SK-N-MC (cell line): ENCODE data around the gene R3HDM2.

ENCODE experiments used
- DNase-seq: peaks from one replicate; pipeline ENCODE4 v3.0.0-alpha.2; 2011; ENCODE audit warnings: low read depth, low spot score
- H3K27ac ChIP-seq: fragments of 200-600 bp; sonication (generic); 2 replicates; pipeline ENCODE4 v1.5.1; 2016; ENCODE audit warnings: mixed run types
- H3K36me3 ChIP-seq: fragments of 200-600 bp; sonication (generic); 2 replicates; pipeline ENCODE4 v1.6.1; 2017; ENCODE audit warnings: antibody characterized with exemption, low read length, mixed read lengths; ENCODE audit not compliant: insufficient read depth
- H3K4me3 ChIP-seq: fragments of 200-600 bp; sonication (generic); 2 replicates; pipeline ENCODE4 v1.5.1; 2016
- H3K9ac ChIP-seq: fragments of 200-600 bp; sonication (generic); 2 replicates; pipeline ENCODE4 v1.8.0; 2017; ENCODE audit warnings: mixed run types, mixed read lengths; ENCODE audit not compliant: insufficient read length
- H3K9me3 ChIP-seq: fragments of 200-600 bp; sonication (generic); 2 replicates; pipeline ENCODE4 v1.6.1; 2017; ENCODE audit warnings: low read depth, mild to moderate bottlenecking, antibody characterized with exemption, low read length, moderate library complexity, mixed read lengths
- EZH2 ChIP-seq: fragments of 200-600 bp; sonication (generic); IDR thresholded peaks from one replicate; pipeline ENCODE4 v1.6.1; 2017; ENCODE audit warnings: antibody characterized with exemption
- FOXP2 ChIP-seq: optimal IDR thresholded peaks from 2 replicates; pipeline ENCODE3; 2011; ENCODE audit warnings: mild to moderate bottlenecking, moderate library complexity; ENCODE audit not compliant: insufficient read depth; ENCODE audit errors: extremely low read length, control extremely low read depth
- POLR2AphosphoS5 ChIP-seq: IDR thresholded peaks from 2 replicates; pipeline ENCODE4 v1.6.1; 2012; ENCODE audit warnings: mild to moderate bottlenecking, low read depth, low read length, borderline replicate concordance

The R3HDM2 gene

DNA sequence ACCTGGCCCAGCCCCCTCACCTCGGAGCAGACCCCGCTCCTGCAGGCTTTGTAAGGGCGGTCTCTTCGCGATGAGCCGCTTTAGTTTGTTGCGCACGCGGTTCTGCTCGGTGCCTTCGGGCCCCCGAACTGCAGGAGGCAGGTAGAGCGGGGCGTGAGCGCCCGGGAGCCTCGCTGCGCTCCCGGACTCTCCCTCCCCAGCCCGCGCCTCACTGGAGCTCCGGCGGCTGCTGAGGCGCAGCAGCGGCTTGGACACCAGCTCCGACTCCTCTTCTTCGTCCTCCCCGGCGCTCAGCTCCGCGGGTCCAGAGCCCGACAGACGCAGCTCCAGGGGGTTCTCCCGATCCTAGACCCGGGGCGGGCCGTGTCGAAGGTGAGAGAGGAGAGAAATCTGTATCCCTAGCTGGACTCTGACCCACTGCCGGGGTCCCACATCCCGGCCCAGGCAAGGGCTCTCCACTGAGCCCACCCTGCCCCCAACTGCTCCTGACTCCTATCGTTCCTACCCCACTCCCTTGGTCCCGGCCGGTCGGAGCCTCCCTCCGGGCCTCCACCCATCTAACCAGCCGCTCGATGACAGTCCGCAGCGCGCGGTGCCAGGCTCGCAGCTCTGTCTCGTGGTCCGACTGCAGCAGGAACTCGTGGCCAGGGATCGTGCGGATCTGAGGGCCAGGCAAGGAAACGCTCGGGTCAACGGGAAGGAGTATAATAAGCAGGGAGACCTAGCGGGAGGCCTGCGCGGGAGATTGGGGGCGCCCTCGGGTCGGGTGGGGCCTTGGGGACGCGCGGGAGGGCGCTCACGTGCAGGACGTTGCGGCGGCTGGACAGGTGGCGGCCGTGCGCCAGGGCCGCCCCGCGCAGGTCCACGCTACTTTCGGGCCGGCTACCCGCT is 44.7 kb upstream of the R3HDM2 start:
- Histone ChIP-seq H3K9ac (no peak overlapping the region), H3K4me3 (no peak overlapping the region), H3K9me3 (no peaks in the 10 kb centered on the region), H3K36me3 (no peaks in the 10 kb centered on the region), H3K27ac (no peak overlapping the region)
- TF ChIP-seq POLR2AphosphoS5, result no peak
- TF ChIP-seq EZH2, result no peak
- TF ChIP-seq FOXP2, result no peak
- no peak for DNase-seq

DNA sequence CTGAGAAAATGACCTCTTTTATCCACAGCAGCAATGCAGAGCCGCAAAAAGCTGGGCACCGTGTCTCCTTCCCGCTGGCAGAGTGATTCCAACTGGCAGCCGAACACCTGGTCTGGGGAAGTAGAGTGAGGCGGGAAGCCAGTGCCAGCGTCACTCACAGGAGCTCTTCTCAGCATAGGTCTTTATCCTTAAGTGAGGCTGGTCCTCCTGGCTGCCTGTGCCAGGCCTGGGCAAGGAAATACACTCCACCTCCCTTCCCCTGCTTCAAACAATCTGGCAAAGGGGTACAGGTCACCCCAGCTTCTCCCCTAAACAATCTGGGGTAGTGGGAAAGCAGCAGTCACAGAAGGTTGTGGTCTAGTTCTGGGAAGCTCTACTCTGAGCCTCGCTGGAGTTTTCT is 44.0 kb upstream of the R3HDM2 start:
- H3K9me3 ChIP-seq, result no peaks in the 10 kb centered on the region
- H3K4me3 ChIP-seq, result no peak overlapping the region
- H3K27ac ChIP-seq, result no peak overlapping the region
- no peaks in the 10 kb centered on the region for H3K36me3 ChIP-seq
- TF ChIP-seq POLR2AphosphoS5 (no peak), FOXP2 (no peak), EZH2 (no peak)
- H3K9ac ChIP-seq, result no peak overlapping the region
- DNase-seq, result no peak

DNA sequence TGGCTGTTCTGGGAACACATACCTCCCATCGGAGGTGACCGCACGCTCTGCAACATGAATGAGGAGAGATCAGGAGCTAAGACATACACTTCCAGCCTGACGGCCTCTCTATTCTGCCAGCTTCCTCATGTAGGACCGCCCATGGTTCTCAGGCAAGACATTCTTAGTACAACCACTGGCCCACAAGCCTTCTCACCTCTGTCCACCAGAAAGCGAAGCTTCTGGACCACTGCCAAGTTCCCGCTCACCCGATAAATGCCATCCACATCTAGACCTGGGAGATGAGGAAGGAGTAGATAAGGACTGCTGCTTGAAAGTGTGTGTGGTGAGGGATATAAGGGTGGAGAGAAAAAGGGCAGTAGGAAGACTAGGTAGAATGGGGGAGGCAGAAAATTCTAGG is 43.6 kb upstream of the R3HDM2 start:
- no peak overlapping the region for H3K9ac ChIP-seq
- no peak overlapping the region for H3K4me3 ChIP-seq
- no peaks in the 10 kb centered on the region for H3K36me3 ChIP-seq
- no peaks in the 10 kb centered on the region for H3K9me3 ChIP-seq
- DNase-seq, result no peak
- no peak overlapping the region for H3K27ac ChIP-seq
- TF ChIP-seq FOXP2 (no peak), POLR2AphosphoS5 (no peak), EZH2 (no peak)

DNA sequence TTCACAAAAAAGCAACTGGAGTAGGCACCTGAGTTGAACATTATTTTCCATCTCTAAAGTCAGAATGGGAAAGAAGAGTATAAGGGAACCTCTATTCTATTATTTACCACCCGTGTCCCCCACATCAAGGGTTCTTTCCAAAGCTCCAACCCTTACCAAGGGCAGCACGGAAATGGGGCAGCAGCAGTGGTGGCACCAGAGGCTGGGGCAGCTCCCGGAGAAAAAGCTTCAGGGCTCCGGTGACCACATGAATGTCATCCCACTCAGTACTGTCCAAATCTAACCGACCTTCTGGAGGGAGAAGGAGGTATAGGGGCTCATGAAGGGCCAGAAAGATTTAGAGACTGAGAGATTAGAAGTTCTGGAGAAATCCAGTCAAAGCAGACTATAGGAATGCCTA is 43.0 kb upstream of the R3HDM2 start:
- Histone ChIP-seq H3K27ac (no peak overlapping the region), H3K4me3 (no peak overlapping the region), H3K9ac (no peak overlapping the region), H3K36me3 (no peaks in the 10 kb centered on the region), H3K9me3 (no peaks in the 10 kb centered on the region)
- TF ChIP-seq EZH2 (no peak), POLR2AphosphoS5 (no peak), FOXP2 (no peak)
- DNase-seq, result no peak

DNA sequence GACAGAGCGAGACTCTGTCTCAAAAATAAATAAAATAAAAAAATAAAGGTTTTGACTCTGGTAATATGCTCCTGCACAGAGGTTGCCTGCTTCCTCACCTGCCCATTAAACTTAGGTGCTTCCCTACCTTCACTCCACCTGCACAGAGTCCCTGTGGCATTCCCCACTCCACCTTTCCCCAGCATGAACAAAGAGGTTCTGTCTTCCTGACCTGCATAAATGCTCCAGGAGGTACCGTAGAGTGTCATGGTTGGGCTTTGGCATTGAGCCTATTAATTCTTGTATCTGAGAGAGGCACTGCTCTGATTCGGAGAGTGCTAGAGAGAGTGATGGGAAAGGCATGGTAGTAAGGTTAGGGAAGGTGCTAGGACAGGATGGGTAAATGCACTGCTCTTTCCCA is 42.5 kb upstream of the R3HDM2 start:
- H3K9me3 ChIP-seq, result no peaks in the 10 kb centered on the region
- no peak overlapping the region for H3K9ac ChIP-seq
- H3K27ac ChIP-seq, result no peak overlapping the region
- no peak for DNase-seq
- TF ChIP-seq FOXP2, result no peak
- TF ChIP-seq POLR2AphosphoS5, result no peak
- TF ChIP-seq EZH2, result no peak
- no peaks in the 10 kb centered on the region for H3K36me3 ChIP-seq
- H3K4me3 ChIP-seq, result no peak overlapping the region

DNA sequence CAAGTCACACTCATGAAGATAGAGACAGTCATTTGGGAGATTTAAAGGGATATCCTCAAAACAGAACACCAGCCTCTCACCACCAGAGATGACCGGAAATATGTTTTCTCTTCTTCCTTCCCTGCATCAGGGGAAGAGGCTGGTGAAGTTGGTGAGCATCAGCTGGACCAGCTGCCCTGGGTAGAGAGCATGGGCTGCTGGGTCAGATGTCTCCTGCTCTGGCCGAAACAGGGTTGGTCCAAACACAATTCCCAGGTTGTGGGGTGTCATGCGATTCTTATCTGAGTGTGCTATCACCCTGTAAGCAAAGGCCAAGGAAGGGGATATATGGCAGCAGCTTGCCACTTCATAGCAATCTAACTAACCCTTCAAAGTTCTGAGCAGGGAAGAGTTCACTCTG is 41.5 kb upstream of the R3HDM2 start:
- no peak for DNase-seq
- TF ChIP-seq POLR2AphosphoS5, result no peak
- no peak for TF ChIP-seq EZH2
- no peak for TF ChIP-seq FOXP2

DNA sequence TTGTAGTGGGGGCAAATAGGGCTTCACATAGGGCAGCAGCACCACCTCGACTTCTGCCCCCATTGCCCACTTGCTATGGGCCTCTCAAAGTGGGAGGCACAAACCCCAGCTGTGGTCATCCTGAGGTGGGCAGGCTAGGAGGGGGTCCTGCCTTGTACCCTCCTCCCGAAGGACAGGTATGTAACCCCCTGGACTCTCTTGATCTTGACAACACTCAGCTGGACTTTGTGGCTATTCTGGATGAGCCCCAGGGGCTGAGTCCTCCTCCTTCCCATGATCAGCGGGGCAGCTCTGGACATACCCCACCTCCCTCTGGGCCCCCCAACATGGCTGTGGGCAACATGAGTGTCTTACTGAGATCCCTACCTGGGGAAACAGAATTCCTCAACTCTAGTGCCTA is 40.8 kb upstream of the R3HDM2 start:
- Histone ChIP-seq H3K9ac (no peak overlapping the region), H3K27ac (no peak overlapping the region), H3K9me3 (no peaks in the 10 kb centered on the region), H3K4me3 (no peak overlapping the region), H3K36me3 (no peaks in the 10 kb centered on the region)
- no peak for DNase-seq
- TF ChIP-seq POLR2AphosphoS5, result no peak
- no peak for TF ChIP-seq FOXP2
- no peak for TF ChIP-seq EZH2

More for the DNA sequence above, 41.5 kb upstream of the R3HDM2 start:
- H3K27ac ChIP-seq, result no peak overlapping the region
- no peaks in the 10 kb centered on the region for H3K36me3 ChIP-seq
- no peaks in the 10 kb centered on the region for H3K9me3 ChIP-seq
- no peak overlapping the region for H3K4me3 ChIP-seq
- no peak overlapping the region for H3K9ac ChIP-seq

DNA sequence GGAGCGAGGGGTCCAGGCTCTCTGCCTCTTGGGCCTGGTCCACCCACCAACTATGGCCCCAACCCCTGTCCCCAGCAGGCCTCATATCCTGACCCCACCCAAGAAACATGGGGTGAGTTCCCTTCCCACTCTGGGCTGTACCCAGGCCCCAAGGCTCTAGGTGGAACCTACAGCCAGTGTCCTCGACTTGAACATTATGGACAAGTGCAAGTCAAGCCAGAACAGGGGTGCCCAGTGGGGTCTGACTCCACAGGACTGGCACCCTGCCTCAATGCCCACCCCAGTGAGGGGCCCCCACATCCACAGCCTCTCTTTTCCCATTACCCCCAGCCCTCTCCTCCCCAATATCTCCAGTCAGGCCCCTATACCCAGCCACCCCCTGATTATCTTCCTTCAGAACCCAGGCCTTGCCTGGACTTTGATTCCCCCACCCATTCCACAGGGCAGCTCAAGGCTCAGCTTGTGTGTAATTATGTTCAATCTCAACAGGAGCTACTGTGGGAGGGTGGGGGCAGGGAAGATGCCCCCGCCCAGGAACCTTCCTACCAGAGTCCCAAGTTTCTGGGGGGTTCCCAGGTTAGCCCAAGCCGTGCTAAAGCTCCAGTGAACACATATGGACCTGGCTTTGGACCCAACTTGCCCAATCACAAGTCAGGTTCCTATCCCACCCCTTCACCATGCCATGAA is 40.3 kb upstream of the R3HDM2 start:
- H3K27ac ChIP-seq, result no peak overlapping the region
- H3K36me3 ChIP-seq, result no peaks in the 10 kb centered on the region
- no peaks in the 10 kb centered on the region for H3K9me3 ChIP-seq
- no peak overlapping the region for H3K4me3 ChIP-seq
- TF ChIP-seq POLR2AphosphoS5, result no peak
- no peak for TF ChIP-seq FOXP2
- no peak for TF ChIP-seq EZH2
- no peak for DNase-seq
- no peak overlapping the region for H3K9ac ChIP-seq
